ENCODE data around the gene MAGI2. TPM values are rescaled to one million over a fixed set of nuclear protein-coding genes. Genes with fewer than 3 reads are reported as not detected.

The MAGI2 gene
- total RNA-seq, 1 experiment from 2014 or later: 0.22 TPM

- H3K9ac ChIP-seq (ENCODE audit: low read length): no peak overlapping the region
- intact Hi-C loops (cut with micrococcal nuclease): no loop called here
- no peak overlapping the region for H3K27ac ChIP-seq (ENCODE audit: low read depth, low read length)
- H4K20me1 ChIP-seq (ENCODE audit: insufficient read depth): no peaks in the 10 kb centered on the region
- H3K79me2 ChIP-seq (ENCODE audit: insufficient read depth, low read length): no peaks in the 10 kb centered on the region
- no TSS peak for BruUV-seq (replicated peaks)
- no peaks in the 10 kb centered on the region for H3K9me3 ChIP-seq (ENCODE audit: control insufficient read depth in 1 of 2, insufficient read depth in 1 of 2, low read depth in 1 of 2, low read length in 2 of 2)
- no peak overlapping the region for H3K4me3 ChIP-seq (replicated peaks in 1 of 2; ENCODE audit: low read depth in 1 of 2, low read length in 2 of 2)
- no peak for TF ChIP-seq ZFX (IDR thresholded peaks at IDR 0.05)
- H3K27me3 ChIP-seq (ENCODE audit: insufficient read depth, low read length): no peaks in the 10 kb centered on the region
- ATAC-seq (no peak), DNase-seq (ENCODE audit: low read depth, low spot score) (no peak)
- no peaks in the 10 kb centered on the region for H3K9me2 ChIP-seq (ENCODE audit: insufficient read depth)
- ChIA-PET CTCF (interaction anchor here (1.1 kb wide), 1 partner anchor 11 kb away, joined by 3 read pairs; no protein-coding TSS in a partner anchor), POLR2A (no interaction called here), RAD21 (ENCODE audit: low non-redundant PET in 1 of 2, low total read pairs in 2 of 2, uncharacterized antibody in 2 of 2, unreplicated experiment in 2 of 2) (no interaction called here)
- no peak overlapping the region for H3K4me2 ChIP-seq (ENCODE audit: low read length)
- H3K36me3 ChIP-seq (ENCODE audit: control insufficient read depth in 1 of 2, insufficient read depth in 2 of 2, low read length in 2 of 2): no peaks in the 10 kb centered on the region
- H2AFZ ChIP-seq (ENCODE audit: low read depth, low read length, poor library complexity, severe bottlenecking): no peak overlapping the region
- peaks cover 5 to 9% of the 10 kb centered on the region in 2 experiments; a peak in 2 of 4 replicates for H3K4me1 ChIP-seq (ENCODE audit: control insufficient read depth in 1 of 2, insufficient read depth in 2 of 2, low read length in 2 of 2)
These were observed 401.6 kb downstream of the MAGI2 start for GRCh38 chr7:79051915-79052314.

- no peak for DNase-seq (ENCODE audit: low read depth, low spot score)
- no peak for ATAC-seq
- H2AFZ ChIP-seq (ENCODE audit: low read depth, low read length, poor library complexity, severe bottlenecking): no peak overlapping the region
- ChIA-PET POLR2A (no interaction called here), CTCF (no interaction called here), RAD21 (ENCODE audit: low non-redundant PET in 1 of 2, low total read pairs in 2 of 2, uncharacterized antibody in 2 of 2, unreplicated experiment in 2 of 2) (no interaction called here)
- H3K9ac ChIP-seq (ENCODE audit: low read length): no peak overlapping the region
- H3K9me2 ChIP-seq (ENCODE audit: insufficient read depth): no peaks in the 10 kb centered on the region
- no peaks in the 10 kb centered on the region for H4K20me1 ChIP-seq (ENCODE audit: insufficient read depth)
- no peak overlapping the region for H3K4me2 ChIP-seq (ENCODE audit: low read length)
- no peaks in the 10 kb centered on the region for H3K27me3 ChIP-seq (ENCODE audit: insufficient read depth, low read length)
- TF ChIP-seq CBX3 (IDR thresholded peaks at IDR 0.05; ENCODE audit: low read depth) (no peak), MAX (IDR thresholded peaks at IDR 0.05) (no peak), SRF (IDR thresholded peaks at IDR 0.05; ENCODE audit: low read depth) (no peak), YY1 (IDR thresholded peaks at IDR 0.05; ENCODE audit: extremely low read depth, insufficient replicate concordance, low read depth, low read length) (no peak), ZFX (IDR thresholded peaks at IDR 0.05) (no peak)
- H3K4me3 ChIP-seq (replicated peaks in 1 of 2; ENCODE audit: low read depth in 1 of 2, low read length in 2 of 2): no peak overlapping the region
- no peaks in the 10 kb centered on the region for H3K36me3 ChIP-seq (ENCODE audit: control insufficient read depth in 1 of 2, insufficient read depth in 2 of 2, low read length in 2 of 2)
- no TSS peak for BruUV-seq (replicated peaks)
- intact Hi-C loops (cut with micrococcal nuclease): no loop called here
- H3K4me1 ChIP-seq (ENCODE audit: control insufficient read depth in 1 of 2, insufficient read depth in 2 of 2, low read length in 2 of 2): peaks cover under 1% of the 10 kb centered on the region in 2 experiments; a peak in 2 of 4 replicates
- H3K9me3 ChIP-seq (ENCODE audit: control insufficient read depth in 1 of 2, insufficient read depth in 1 of 2, low read depth in 1 of 2, low read length in 2 of 2): no peaks in the 10 kb centered on the region
- no peak overlapping the region for H3K27ac ChIP-seq (ENCODE audit: low read depth, low read length)
- no peaks in the 10 kb centered on the region for H3K79me2 ChIP-seq (ENCODE audit: insufficient read depth, low read length)
These were observed 402.9 kb downstream of the MAGI2 start for GRCh38 chr7:79050603-79051002.
